HEK293 (cell line): ENCODE data around the gene CTCFL.

Experiments used
- WT1 ChIP-seq: fragments of 450-650 bp; formaldehyde crosslinking; IDR thresholded peaks from 2 replicates; pipeline ENCODE4 v1.5.1; 2016; ENCODE audit warnings: missing biosample characterization, missing genetic modification characterization
- ZBTB20 ChIP-seq: fragments of 450-650 bp; formaldehyde crosslinking; IDR thresholded peaks from 2 replicates; pipeline ENCODE4 v1.5.1; 2016; ENCODE audit warnings: missing biosample characterization, missing genetic modification characterization
- ZBTB8A ChIP-seq: fragments of 450-650 bp; formaldehyde crosslinking; IDR thresholded peaks from 2 replicates; pipeline ENCODE4 v1.5.1; 2016; ENCODE audit warnings: missing biosample characterization, missing genetic modification characterization
- ZNF174 ChIP-seq: fragments of 450-650 bp; formaldehyde crosslinking; IDR thresholded peaks from 2 replicates; pipeline ENCODE4 v1.5.0; 2017; ENCODE audit warnings: missing biosample characterization, mild to moderate bottlenecking, missing genetic modification characterization
- ZNF274 ChIP-seq, 2 experiments: fragments of 200-500 bp in 1 of 2; fragments of 450-650 bp in 1 of 2; sonication (Bioruptor generic) in 1 of 2; formaldehyde crosslinking in 1 of 2; IDR thresholded peaks; 2 replicates each; pipeline versions ENCODE4 v1.5.1 to v1.6.1; 2014 to 2016; ENCODE audit warnings: borderline replicate concordance in 1 of 2, inconsistent platforms in 1 of 2, low read length in 1 of 2, missing biosample characterization in 1 of 2, missing genetic modification characterization in 1 of 2
- ZNF76 ChIP-seq: fragments of 450-650 bp; formaldehyde crosslinking; IDR thresholded peaks from 2 replicates; pipeline ENCODE4; 2016; ENCODE audit warnings: low read depth, missing biosample characterization, missing genetic modification characterization, borderline replicate concordance
- TF ChIP-seq, protein P1 (sequence below): fragments of 450-650 bp; formaldehyde crosslinking; IDR thresholded peaks from 2 replicates; pipeline ENCODE4 v1.5.1; 2016; ENCODE audit warnings: missing biosample characterization, missing genetic modification characterization

DNA sequence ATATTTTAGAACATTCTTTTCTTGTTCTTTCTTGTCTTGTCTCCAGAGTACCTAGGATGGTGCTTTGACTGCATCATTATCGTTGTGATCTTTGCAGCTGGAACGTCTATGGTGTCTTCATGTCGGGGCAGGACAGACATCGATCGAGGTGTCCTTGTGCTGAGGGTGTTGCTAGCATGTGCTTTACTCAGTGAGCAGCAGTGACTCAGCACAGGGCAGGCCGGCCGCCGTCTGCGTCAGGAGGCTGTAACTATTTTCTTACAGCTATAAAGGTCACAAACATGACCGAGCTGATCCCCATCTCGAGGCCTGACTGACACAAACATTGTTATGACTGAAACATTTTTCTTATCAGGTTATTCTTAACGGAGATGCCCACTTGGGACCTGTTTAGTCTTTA is 14.9 kb upstream of the CTCFL start:
- TF ChIP-seq ZNF76 (tag by site-specific recombination) (no peak), ZNF274 (IDR thresholded peaks at IDR 0.05; ENCODE audit: low read length) (no peak), ZNF274 (tag by site-specific recombination; IDR thresholded peaks at IDR 0.05; ENCODE audit: borderline replicate concordance) (no peak), WT1 (tag by site-specific recombination) (no peak), ZBTB20 (no peak), ZBTB8A (tag by site-specific recombination) (no peak), ZNF174 (no peak)
- TF ChIP-seq, protein P1, sequence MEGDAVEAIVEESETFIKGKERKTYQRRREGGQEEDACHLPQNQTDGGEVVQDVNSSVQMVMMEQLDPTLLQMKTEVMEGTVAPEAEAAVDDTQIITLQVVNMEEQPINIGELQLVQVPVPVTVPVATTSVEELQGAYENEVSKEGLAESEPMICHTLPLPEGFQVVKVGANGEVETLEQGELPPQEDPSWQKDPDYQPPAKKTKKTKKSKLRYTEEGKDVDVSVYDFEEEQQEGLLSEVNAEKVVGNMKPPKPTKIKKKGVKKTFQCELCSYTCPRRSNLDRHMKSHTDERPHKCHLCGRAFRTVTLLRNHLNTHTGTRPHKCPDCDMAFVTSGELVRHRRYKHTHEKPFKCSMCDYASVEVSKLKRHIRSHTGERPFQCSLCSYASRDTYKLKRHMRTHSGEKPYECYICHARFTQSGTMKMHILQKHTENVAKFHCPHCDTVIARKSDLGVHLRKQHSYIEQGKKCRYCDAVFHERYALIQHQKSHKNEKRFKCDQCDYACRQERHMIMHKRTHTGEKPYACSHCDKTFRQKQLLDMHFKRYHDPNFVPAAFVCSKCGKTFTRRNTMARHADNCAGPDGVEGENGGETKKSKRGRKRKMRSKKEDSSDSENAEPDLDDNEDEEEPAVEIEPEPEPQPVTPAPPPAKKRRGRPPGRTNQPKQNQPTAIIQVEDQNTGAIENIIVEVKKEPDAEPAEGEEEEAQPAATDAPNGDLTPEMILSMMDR, result no peak
